HG02678 (cell line): ENCODE data around the gene PTPN2.
A peak's percentile ranks its signal among the peaks of the same experiment; 100 is the strongest.

Source experiments
- ATAC-seq: cut with Tn5 transposase; IDR thresholded peaks from one replicate; pipeline ENCODE4 v1.9.1; 2021; ENCODE audit warnings: mild to moderate bottlenecking, moderate library complexity; ENCODE audit not compliant: unreplicated experiment

The PTPN2 gene

GRCh38 chr18:12750076-12750714 is 133.8 kb downstream of the PTPN2 start:
- peak; percentile 86 for ATAC-seq

- no peak for ATAC-seq
These were observed 134.9 kb downstream of the PTPN2 start for GRCh38 chr18:12749121-12749520.

- ATAC-seq = no peak
These were observed 135.4 kb downstream of the PTPN2 start for GRCh38 chr18:12748671-12749070.

GRCh38 chr18:12747530-12748315 is 136.3 kb downstream of the PTPN2 start:
- ATAC-seq = no peak

- no peak for ATAC-seq
These were observed 138.8 kb downstream of the PTPN2 start for GRCh38 chr18:12745095-12745795.

GRCh38 chr18:12744103-12744502 is 139.9 kb downstream of the PTPN2 start:
- no peak for ATAC-seq

GRCh38 chr18:12742453-12742852 is 141.6 kb downstream of the PTPN2 start:
- ATAC-seq = no peak
